Measurements from ENCODE around the gene PIF1. TPM values are rescaled to one million over a fixed set of nuclear protein-coding genes. Genes with fewer than 3 reads are reported as not detected.

PIF1 gene
- total and polyA plus RNA-seq, 2 donors: 8.0 to 8.4 TPM

DNA sequence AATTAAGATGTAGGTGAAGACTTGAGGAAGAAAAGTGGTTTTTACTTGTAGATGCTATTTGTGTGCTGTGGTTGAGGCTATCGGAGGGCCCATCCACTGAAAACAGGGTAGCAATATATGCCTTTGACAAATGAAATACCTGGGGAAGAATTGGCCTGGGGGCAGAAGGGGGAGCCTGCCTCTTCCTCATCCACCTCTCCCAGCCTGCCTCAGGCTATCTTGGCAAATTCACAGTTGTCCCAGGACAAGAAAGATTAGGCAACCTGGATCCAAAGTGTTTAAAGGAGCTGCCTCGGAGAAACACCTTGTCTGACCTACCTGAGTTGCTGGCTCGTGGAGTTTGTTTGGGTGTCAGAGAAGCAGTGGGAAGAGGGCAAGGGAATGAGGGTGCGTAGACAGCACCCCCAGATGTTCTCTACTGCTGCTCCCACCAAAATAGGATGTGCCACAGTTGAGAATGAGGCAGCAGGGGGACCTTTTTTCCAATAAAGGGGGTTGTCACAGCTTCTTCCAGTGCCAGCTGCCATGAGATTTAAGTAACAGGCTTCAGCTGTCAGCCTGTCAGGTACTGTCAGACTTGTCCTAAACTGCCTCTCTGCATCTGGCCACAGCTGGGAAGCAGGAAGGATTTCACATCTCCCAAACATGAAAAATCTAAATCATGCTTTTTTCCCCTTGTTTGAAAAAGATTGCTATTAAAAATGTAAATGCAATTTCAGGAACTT is 25.5 kb upstream of the PIF1 start:
- H3K27me3 ChIP-seq (ENCODE audit: control insufficient read depth in 2 of 2, insufficient read depth in 1 of 2, low read length in 1 of 2): no peaks in the 10 kb centered on the region
- H3K4me1 ChIP-seq (ENCODE audit: control insufficient read depth in 2 of 2, insufficient read depth in 2 of 2, low read length in 2 of 2): peaks cover 0 to 42% of the 10 kb centered on the region in 2 donors
- no peak overlapping the region for H3K4me3 ChIP-seq (ENCODE audit: low read length in 2 of 2)

DNA sequence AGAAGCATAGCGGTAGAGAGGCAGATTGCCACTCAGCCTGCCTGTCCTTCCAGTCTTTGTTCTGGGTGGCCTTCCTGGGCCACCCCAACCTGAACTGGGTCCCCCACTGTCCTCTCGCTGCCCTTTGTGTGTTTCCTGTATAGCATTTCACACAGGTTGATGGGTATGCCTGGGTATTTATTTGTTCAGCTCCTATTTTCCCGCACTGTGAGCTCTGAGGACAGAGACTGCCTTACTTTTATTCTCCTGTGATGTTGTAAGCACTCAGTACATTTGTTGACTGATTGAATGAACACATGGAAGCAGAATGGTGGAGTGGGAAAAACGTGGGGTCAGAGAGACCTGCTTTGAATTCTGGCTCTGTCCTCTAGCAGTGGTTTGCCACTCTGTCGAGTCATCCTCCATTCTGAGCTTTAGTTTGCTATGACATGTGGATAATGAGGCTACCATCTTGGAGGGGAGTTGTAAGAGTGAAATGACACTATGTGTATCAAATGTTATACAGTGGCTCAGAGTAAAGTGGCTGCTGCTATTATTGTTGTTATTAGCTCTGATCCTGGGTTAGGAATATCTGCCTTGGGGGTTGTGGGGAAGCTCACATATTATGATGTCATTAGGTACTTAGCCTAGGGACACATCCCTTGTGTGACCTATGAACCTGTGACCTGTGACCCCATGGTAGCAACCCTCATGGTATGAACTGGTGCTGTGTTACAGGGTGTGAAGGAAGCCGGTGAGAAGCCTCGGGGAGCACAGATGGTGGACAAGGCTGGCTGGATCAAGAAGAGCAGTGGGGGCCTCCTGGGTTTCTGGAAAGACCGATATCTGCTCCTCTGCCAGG is 22.6 kb upstream of the PIF1 start:
- 94% methylated on average over 8 of the region's 8 CpGs for whole genome bisulfite sequencing
- Histone ChIP-seq H3K4me1 (ENCODE audit: control insufficient read depth in 2 of 2, insufficient read depth in 2 of 2, low read length in 2 of 2) (peaks cover 11 to 64% of the 10 kb centered on the region in 2 donors), H3K4me3 (ENCODE audit: low read length in 2 of 2) (no peak overlapping the region), H3K36me3 (ENCODE audit: control insufficient read depth in 2 of 2, insufficient read depth in 2 of 2, low read length in 1 of 2) (peaks cover 28 to 45% of the 10 kb centered on the region in 2 donors), H3K27me3 (ENCODE audit: control insufficient read depth in 2 of 2, insufficient read depth in 1 of 2, low read length in 1 of 2) (no peaks in the 10 kb centered on the region), H3K27ac (ENCODE audit: low read depth in 1 of 2, low read length in 1 of 2) (no peak overlapping the region), H3K9me3 (ENCODE audit: control insufficient read depth in 2 of 2, insufficient read depth in 1 of 2, low read length in 1 of 2) (no peaks in the 10 kb centered on the region)
- DNase-seq (ENCODE audit: low read depth in 6 of 9, low spot score in 9 of 9): no peak

More for the DNA sequence above, 25.5 kb upstream of the PIF1 start:
- no peaks in the 10 kb centered on the region for H3K9me3 ChIP-seq (ENCODE audit: control insufficient read depth in 2 of 2, insufficient read depth in 1 of 2, low read length in 1 of 2)
- no peak for DNase-seq (ENCODE audit: low read depth in 6 of 9, low spot score in 9 of 9)
- 98% methylated on average over 4 of the region's 4 CpGs for WGBS
- H3K36me3 ChIP-seq (ENCODE audit: control insufficient read depth in 2 of 2, insufficient read depth in 2 of 2, low read length in 1 of 2): peaks cover 49 to 71% of the 10 kb centered on the region in 2 donors
- no peak overlapping the region for H3K27ac ChIP-seq (ENCODE audit: low read depth in 1 of 2, low read length in 1 of 2)

DNA sequence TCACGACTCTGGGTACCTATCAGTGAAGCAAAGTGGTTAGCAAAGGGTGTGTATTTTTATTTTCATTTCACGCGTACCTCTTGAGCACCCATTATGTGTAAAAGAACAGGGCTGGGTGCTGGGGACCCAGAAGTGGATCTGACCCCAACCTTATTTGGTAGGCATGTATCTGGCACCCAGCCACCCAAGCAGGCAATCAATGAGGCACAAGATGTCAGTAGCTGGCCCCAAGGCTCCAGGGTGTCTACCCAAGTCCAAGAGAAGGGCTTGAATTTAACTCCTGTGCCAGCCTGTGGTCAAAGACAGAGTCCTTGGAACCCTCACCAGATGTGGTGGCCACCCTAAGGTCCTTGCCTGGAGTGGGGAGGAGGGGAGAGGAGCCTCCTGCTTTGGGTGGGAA is 22.0 kb upstream of the PIF1 start:
- WGBS: 93% methylated on average over 3 of the region's 3 CpGs
- peaks cover 17 to 70% of the 10 kb centered on the region in 2 donors for H3K4me1 ChIP-seq (ENCODE audit: control insufficient read depth in 2 of 2, insufficient read depth in 2 of 2, low read length in 2 of 2)
- DNase-seq (ENCODE audit: low read depth in 6 of 9, low spot score in 9 of 9): no peak
- no peaks in the 10 kb centered on the region for H3K9me3 ChIP-seq (ENCODE audit: control insufficient read depth in 2 of 2, insufficient read depth in 1 of 2, low read length in 1 of 2)
- no peak overlapping the region for H3K4me3 ChIP-seq (ENCODE audit: low read length in 2 of 2)
- H3K36me3 ChIP-seq (ENCODE audit: control insufficient read depth in 2 of 2, insufficient read depth in 2 of 2, low read length in 1 of 2): peaks cover 28 to 45% of the 10 kb centered on the region in 2 donors
- H3K27ac ChIP-seq (ENCODE audit: low read depth in 1 of 2, low read length in 1 of 2): no peak overlapping the region
- H3K27me3 ChIP-seq (ENCODE audit: control insufficient read depth in 2 of 2, insufficient read depth in 1 of 2, low read length in 1 of 2): no peaks in the 10 kb centered on the region

DNA sequence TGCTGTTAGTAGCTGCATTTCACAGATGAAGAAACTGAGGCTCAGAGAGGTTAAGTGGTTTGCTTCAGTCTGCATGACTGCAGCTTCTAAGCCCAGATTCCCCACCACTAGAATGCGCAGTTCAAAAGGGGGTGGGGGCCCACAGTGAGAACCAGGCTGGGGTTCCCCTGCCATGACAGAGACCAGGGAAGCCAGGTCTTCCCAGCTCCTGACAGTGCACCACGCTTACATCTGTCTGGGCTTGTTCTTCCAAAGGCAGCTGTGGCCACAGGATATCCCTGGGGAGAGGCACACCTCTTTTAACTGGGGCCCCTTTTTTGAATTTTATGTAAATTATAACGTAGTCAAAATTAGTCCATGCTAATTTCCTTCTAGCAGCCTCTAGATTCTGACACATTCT is 21.6 kb upstream of the PIF1 start:
- DNase-seq (ENCODE audit: low read depth in 6 of 9, low spot score in 9 of 9): no peak
- Histone ChIP-seq H3K36me3 (ENCODE audit: control insufficient read depth in 2 of 2, insufficient read depth in 2 of 2, low read length in 1 of 2) (peaks cover 28 to 42% of the 10 kb centered on the region in 2 donors), H3K27me3 (ENCODE audit: control insufficient read depth in 2 of 2, insufficient read depth in 1 of 2, low read length in 1 of 2) (no peaks in the 10 kb centered on the region), H3K27ac (ENCODE audit: low read depth in 1 of 2, low read length in 1 of 2) (peak overlapping the region in 1 of 2 donors; percentile 23), H3K4me3 (ENCODE audit: low read length in 2 of 2) (no peak overlapping the region), H3K4me1 (ENCODE audit: control insufficient read depth in 2 of 2, insufficient read depth in 2 of 2, low read length in 2 of 2) (peaks cover 18 to 72% of the 10 kb centered on the region in 2 donors), H3K9me3 (ENCODE audit: control insufficient read depth in 2 of 2, insufficient read depth in 1 of 2, low read length in 1 of 2) (no peaks in the 10 kb centered on the region)
- WGBS: 89% methylated on average over 3 of the region's 3 CpGs

DNA sequence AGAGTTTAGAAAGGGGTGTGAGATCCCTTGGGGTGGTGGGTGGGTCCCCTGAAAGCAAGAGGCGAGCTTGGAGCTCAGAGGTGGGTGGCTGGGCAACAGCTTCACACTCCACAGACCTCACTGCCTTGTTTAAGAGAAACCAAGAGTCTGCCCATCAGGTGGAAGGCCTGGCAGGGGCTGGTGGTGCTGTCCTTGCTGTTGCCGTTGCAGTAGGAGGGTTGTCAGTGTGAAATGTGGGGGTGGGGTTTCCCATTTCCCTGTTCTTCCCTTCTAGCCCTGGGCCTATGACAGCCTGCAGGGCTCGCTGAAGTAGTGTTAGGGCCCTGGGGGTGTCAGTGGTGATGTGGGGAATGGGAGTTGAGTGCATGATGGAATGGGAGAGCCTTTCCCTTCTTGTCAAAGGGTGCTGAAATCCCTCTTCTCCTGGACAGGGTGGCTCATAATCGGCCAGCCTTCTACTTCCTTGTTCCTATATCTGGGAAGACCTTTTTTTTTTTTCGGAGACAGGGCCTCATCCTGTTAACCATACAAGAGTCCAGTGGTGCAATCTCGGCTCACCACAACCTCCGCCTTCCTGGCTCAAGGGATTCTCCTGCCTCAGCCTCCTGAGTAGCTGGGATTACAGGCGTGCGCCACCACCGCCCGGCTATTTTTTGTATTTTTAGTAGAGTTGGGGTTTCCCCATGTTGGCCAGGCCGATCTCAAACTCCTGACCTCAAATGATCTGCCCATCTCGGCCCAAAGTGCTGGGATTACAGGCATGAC is 20.6 kb upstream of the PIF1 start:
- H3K4me3 ChIP-seq (ENCODE audit: low read length in 2 of 2): no peak overlapping the region

DNA sequence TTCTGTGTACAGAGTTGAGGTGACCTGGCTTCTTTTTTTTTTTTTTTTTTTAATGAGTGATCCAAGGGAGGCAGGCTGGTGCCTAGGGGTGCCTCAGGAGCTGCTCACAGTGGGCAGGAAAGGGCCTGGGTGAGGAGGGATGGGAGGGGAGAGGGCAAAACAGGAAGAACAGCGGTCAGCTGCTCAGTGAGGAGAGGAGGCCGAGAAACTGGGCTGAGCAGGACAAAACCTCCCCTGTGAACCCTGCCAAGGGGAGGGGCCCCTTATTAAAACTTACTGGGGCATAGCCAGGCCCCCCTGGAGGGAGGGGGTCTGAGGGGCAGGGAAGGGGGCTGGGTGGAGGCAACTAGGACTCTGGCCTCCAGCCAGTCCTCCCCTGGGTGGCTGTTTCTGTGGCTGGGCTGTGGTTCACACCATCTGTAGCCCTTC is 19.8 kb upstream of the PIF1 start:
- Histone ChIP-seq H3K27me3 (ENCODE audit: control insufficient read depth in 2 of 2, insufficient read depth in 1 of 2, low read length in 1 of 2) (no peaks in the 10 kb centered on the region), H3K4me3 (ENCODE audit: low read length in 2 of 2) (peak overlapping the region in 1 of 2 donors; percentile 11), H3K9me3 (ENCODE audit: control insufficient read depth in 2 of 2, insufficient read depth in 1 of 2, low read length in 1 of 2) (no peaks in the 10 kb centered on the region), H3K4me1 (ENCODE audit: control insufficient read depth in 2 of 2, insufficient read depth in 2 of 2, low read length in 2 of 2) (peaks cover 22 to 70% of the 10 kb centered on the region in 2 donors), H3K36me3 (ENCODE audit: control insufficient read depth in 2 of 2, insufficient read depth in 2 of 2, low read length in 1 of 2) (peaks cover 17 to 26% of the 10 kb centered on the region in 2 donors), H3K27ac (ENCODE audit: low read depth in 1 of 2, low read length in 1 of 2) (peak overlapping the region in 1 of 2 donors; percentile 62)
- 37% methylated on average over 2 of the region's 2 CpGs for WGBS
- DNase-seq (ENCODE audit: low read depth in 6 of 9, low spot score in 9 of 9): no peak

More for the DNA sequence above, 20.6 kb upstream of the PIF1 start:
- H3K4me1 ChIP-seq (ENCODE audit: control insufficient read depth in 2 of 2, insufficient read depth in 2 of 2, low read length in 2 of 2): peaks cover 18 to 67% of the 10 kb centered on the region in 2 donors
- no peak overlapping the region for H3K27ac ChIP-seq (ENCODE audit: low read depth in 1 of 2, low read length in 1 of 2)
- DNase-seq (ENCODE audit: low read depth in 6 of 9, low spot score in 9 of 9): no peak
- 90% methylated on average over 13 of the region's 13 CpGs for WGBS
- no peaks in the 10 kb centered on the region for H3K27me3 ChIP-seq (ENCODE audit: control insufficient read depth in 2 of 2, insufficient read depth in 1 of 2, low read length in 1 of 2)
- peaks cover 23 to 34% of the 10 kb centered on the region in 2 donors for H3K36me3 ChIP-seq (ENCODE audit: control insufficient read depth in 2 of 2, insufficient read depth in 2 of 2, low read length in 1 of 2)
- H3K9me3 ChIP-seq (ENCODE audit: control insufficient read depth in 2 of 2, insufficient read depth in 1 of 2, low read length in 1 of 2): no peaks in the 10 kb centered on the region

DNA sequence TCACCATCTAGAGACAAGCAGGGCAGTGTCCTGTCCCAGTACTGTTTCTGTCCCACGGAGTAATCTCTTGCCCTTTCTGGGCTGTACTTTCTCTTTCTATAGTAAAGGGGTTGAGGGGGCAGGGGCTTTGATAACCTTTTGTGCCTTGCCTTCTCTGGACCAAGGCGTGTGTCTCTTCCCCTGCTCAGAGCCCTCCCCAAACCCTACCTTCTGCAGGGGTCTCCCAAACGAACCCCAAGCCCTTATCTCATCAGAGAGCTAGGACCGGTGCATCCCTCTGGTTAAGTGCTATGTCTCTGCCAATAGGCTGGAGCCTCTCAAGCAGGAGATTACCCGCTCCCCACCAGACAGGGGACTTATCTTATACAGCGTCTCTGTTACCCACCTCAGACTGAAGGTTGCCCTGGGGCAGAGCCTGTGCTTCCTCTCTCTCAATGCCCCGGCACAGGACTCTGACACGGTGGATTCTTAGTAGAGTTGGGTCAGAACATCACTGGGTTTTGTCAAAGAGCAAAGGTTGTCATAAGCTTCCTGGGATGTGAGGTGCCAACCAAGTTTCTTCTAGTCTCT is 19.2 kb upstream of the PIF1 start:
- peak overlapping the region; percentile 62 to 72 for H3K27ac ChIP-seq (ENCODE audit: low read depth in 1 of 2, low read length in 1 of 2)
- 30% methylated on average over 8 of the region's 8 CpGs for WGBS

DNA sequence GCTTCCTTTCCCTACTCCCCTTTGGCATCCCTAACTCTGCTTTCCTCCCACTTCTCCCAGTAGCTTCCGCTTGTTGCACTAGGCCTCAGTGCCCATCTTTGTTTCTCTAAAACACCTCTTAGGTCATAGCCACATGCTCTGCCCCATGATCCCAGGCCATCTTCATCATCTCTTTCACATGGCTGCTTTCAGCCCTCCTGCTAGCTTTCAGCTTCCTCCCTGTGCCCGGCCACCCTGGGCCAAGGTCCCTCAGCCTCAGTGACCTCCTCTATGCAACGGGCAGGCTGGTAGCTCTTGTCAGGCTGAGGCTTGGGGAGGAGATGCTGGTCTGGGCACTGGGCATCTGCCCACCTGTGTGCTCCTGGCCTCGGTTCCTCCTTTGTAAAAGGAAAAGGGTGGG is 18.5 kb upstream of the PIF1 start:
- Histone ChIP-seq H3K4me1 (ENCODE audit: control insufficient read depth in 2 of 2, insufficient read depth in 2 of 2, low read length in 2 of 2) (peaks cover 22 to 75% of the 10 kb centered on the region in 2 donors), H3K9me3 (ENCODE audit: control insufficient read depth in 2 of 2, insufficient read depth in 1 of 2, low read length in 1 of 2) (no peaks in the 10 kb centered on the region), H3K27me3 (ENCODE audit: control insufficient read depth in 2 of 2, insufficient read depth in 1 of 2, low read length in 1 of 2) (no peaks in the 10 kb centered on the region), H3K36me3 (ENCODE audit: control insufficient read depth in 2 of 2, insufficient read depth in 2 of 2, low read length in 1 of 2) (peaks cover 12 to 18% of the 10 kb centered on the region in 2 donors), H3K27ac (ENCODE audit: low read depth in 1 of 2, low read length in 1 of 2) (peak overlapping the region in 1 of 2 donors; percentile 43), H3K4me3 (ENCODE audit: low read length in 2 of 2) (peak overlapping the region; percentile 2 to 18)
- 75% methylated on average over 4 of the region's 4 CpGs for WGBS
- DNase-seq (ENCODE audit: low read depth in 6 of 9, low spot score in 9 of 9): no peak

More for the DNA sequence above, 19.2 kb upstream of the PIF1 start:
- Histone ChIP-seq H3K27me3 (ENCODE audit: control insufficient read depth in 2 of 2, insufficient read depth in 1 of 2, low read length in 1 of 2) (no peaks in the 10 kb centered on the region), H3K4me3 (ENCODE audit: low read length in 2 of 2) (peak overlapping the region; percentile 11 to 18), H3K4me1 (ENCODE audit: control insufficient read depth in 2 of 2, insufficient read depth in 2 of 2, low read length in 2 of 2) (peaks cover 22 to 70% of the 10 kb centered on the region in 2 donors), H3K36me3 (ENCODE audit: control insufficient read depth in 2 of 2, insufficient read depth in 2 of 2, low read length in 1 of 2) (peaks cover 16 to 23% of the 10 kb centered on the region in 2 donors), H3K9me3 (ENCODE audit: control insufficient read depth in 2 of 2, insufficient read depth in 1 of 2, low read length in 1 of 2) (no peaks in the 10 kb centered on the region)
- DNase-seq (ENCODE audit: low read depth in 6 of 9, low spot score in 9 of 9): peak in 1 of 9 donors; percentile 49
